ENCODE data around the gene LINC00237.

Gene LINC00237

GRCh38 chr20:21151791-21152190 is 45.6 kb upstream of the LINC00237 start:
- H3K27me3 ChIP-seq (replicated peaks; ENCODE audit: insufficient read depth, low read length), result no peaks in the 10 kb centered on the region
- H3K4me3 ChIP-seq (ENCODE audit: low read length), result no peak overlapping the region
- no peaks in the 10 kb centered on the region for H3F3A ChIP-seq (ENCODE audit: insufficient read depth, low read length)
- no peak overlapping the region for H3K9ac ChIP-seq (ENCODE audit: low read length)
- no peak for DNase-seq
- H3K4me2 ChIP-seq (ENCODE audit: low read depth, low read length), result no peak overlapping the region
- no peaks in the 10 kb centered on the region for H3K79me2 ChIP-seq (ENCODE audit: low read length)
- no peaks in the 10 kb centered on the region for H3K9me3 ChIP-seq (replicated peaks; ENCODE audit: insufficient read depth, low read length)
- no peak overlapping the region for H2AFZ ChIP-seq (ENCODE audit: low read length)
- no peak overlapping the region for H3K27ac ChIP-seq (ENCODE audit: low read length)
- TF ChIP-seq EZH2phosphoT487 (IDR thresholded peaks at IDR 0.05; ENCODE audit: low read length), result no peak
- no peak for TF ChIP-seq EZH2 (optimal IDR thresholded peaks at IDR 0.05; ENCODE audit: low read depth, low read length)
- no peak for TF ChIP-seq CTCF (IDR thresholded peaks at IDR 0.05; ENCODE audit: low read length)
- H3K9me2 ChIP-seq (replicated peaks; ENCODE audit: insufficient read depth, low read length), result no peaks in the 10 kb centered on the region
- no peaks in the 10 kb centered on the region for H4K20me1 ChIP-seq (ENCODE audit: insufficient read depth, low read length)
- no peaks in the 10 kb centered on the region for H3K4me1 ChIP-seq (ENCODE audit: low read length)
- H3K36me3 ChIP-seq (replicated peaks; ENCODE audit: insufficient read depth, low read length), result no peaks in the 10 kb centered on the region

DNA sequence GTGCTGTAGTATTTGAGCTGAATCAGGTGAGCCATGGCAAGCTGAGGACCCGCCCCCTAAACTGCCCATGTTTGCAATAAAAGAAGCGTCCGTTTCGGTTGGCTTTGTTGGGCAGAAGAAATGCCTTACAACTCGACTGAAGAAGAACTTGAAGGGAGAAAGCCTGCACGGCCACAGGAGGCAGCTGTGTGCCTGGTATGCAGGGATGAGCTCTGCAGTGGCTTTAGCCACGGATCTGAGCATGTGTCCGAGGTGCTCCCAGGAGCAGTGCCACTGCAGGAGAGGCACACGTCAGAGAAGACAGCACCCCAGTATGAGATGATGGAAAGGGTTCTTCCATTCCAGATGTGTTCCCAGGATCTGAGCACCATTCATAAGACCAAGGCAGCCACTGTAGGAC is 43.2 kb upstream of the LINC00237 start:
- Histone ChIP-seq H3F3A (ENCODE audit: insufficient read depth, low read length) (no peaks in the 10 kb centered on the region), H2AFZ (ENCODE audit: low read length) (no peak overlapping the region), H3K27me3 (replicated peaks; ENCODE audit: insufficient read depth, low read length) (no peaks in the 10 kb centered on the region), H3K9me2 (replicated peaks; ENCODE audit: insufficient read depth, low read length) (no peaks in the 10 kb centered on the region), H3K4me3 (ENCODE audit: low read length) (no peak overlapping the region), H3K36me3 (replicated peaks; ENCODE audit: insufficient read depth, low read length) (no peaks in the 10 kb centered on the region), H3K27ac (ENCODE audit: low read length) (no peak overlapping the region), H3K4me1 (ENCODE audit: low read length) (no peaks in the 10 kb centered on the region), H3K9ac (ENCODE audit: low read length) (no peak overlapping the region), H4K20me1 (ENCODE audit: insufficient read depth, low read length) (no peaks in the 10 kb centered on the region), H3K79me2 (ENCODE audit: low read length) (no peaks in the 10 kb centered on the region), H3K9me3 (replicated peaks; ENCODE audit: insufficient read depth, low read length) (no peaks in the 10 kb centered on the region), H3K4me2 (ENCODE audit: low read depth, low read length) (no peak overlapping the region)
- TF ChIP-seq CTCF (IDR thresholded peaks at IDR 0.05; ENCODE audit: low read length), result no peak
- TF ChIP-seq EZH2phosphoT487 (IDR thresholded peaks at IDR 0.05; ENCODE audit: low read length), result no peak
- no peak for TF ChIP-seq EZH2 (optimal IDR thresholded peaks at IDR 0.05; ENCODE audit: low read depth, low read length)
- DNase-seq, result no peak

DNA sequence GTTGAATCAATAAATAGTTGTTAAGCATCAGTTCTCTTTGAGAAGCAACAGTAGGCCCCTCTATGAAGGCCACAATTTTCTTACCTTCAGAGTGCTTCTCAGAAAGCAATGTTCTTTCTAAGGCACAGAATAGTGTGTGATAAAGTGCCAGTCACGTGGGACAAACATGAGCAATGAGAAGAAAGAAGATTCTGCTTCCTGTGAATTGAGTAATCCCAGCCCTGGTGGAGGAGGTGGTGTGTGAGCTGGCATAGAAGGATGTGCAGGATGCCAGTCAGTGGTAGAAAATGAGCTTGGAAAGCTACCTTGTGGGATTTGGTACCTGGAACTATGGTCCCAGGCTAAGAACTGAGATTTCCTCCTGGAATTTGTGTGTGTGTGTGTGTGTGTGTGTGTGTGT is 41.4 kb upstream of the LINC00237 start:
- TF ChIP-seq EZH2 (optimal IDR thresholded peaks at IDR 0.05; ENCODE audit: low read depth, low read length), result no peak
- TF ChIP-seq CTCF (IDR thresholded peaks at IDR 0.05; ENCODE audit: low read length), result no peak
- TF ChIP-seq EZH2phosphoT487 (IDR thresholded peaks at IDR 0.05; ENCODE audit: low read length), result no peak
- no peaks in the 10 kb centered on the region for H4K20me1 ChIP-seq (ENCODE audit: insufficient read depth, low read length)
- no peak for DNase-seq
- no peaks in the 10 kb centered on the region for H3K9me2 ChIP-seq (replicated peaks; ENCODE audit: insufficient read depth, low read length)
- H3F3A ChIP-seq (ENCODE audit: insufficient read depth, low read length), result no peaks in the 10 kb centered on the region
- no peaks in the 10 kb centered on the region for H3K9me3 ChIP-seq (replicated peaks; ENCODE audit: insufficient read depth, low read length)
- no peak overlapping the region for H3K4me2 ChIP-seq (ENCODE audit: low read depth, low read length)
- H2AFZ ChIP-seq (ENCODE audit: low read length), result no peak overlapping the region
- no peak overlapping the region for H3K4me3 ChIP-seq (ENCODE audit: low read length)
- no peaks in the 10 kb centered on the region for H3K36me3 ChIP-seq (replicated peaks; ENCODE audit: insufficient read depth, low read length)
- no peak overlapping the region for H3K27ac ChIP-seq (ENCODE audit: low read length)
- H3K79me2 ChIP-seq (ENCODE audit: low read length), result no peaks in the 10 kb centered on the region
- no peaks in the 10 kb centered on the region for H3K27me3 ChIP-seq (replicated peaks; ENCODE audit: insufficient read depth, low read length)
- H3K9ac ChIP-seq (ENCODE audit: low read length), result no peak overlapping the region
- no peaks in the 10 kb centered on the region for H3K4me1 ChIP-seq (ENCODE audit: low read length)

Measured in MM.1S (cell line).